Natural killer cell (primary cell): Measurements from ENCODE around the gene UBALD2. TPM values are rescaled to one million over a fixed set of nuclear protein-coding genes. Genes with fewer than 3 reads are reported as not detected.
"Not testable (repeated sequence)": the region's sequence is repeated elsewhere in the genome, so short reads cannot be mapped to it uniquely, and the experiment has no call there.

ENCODE experiments used
- ATAC-seq, 3 donors: fragments of 150-1000 bp in 2 of 3; fragments of 200-7000 bp in 1 of 3; cut with Tn5 transposase; 1 replicate in 1 of 3; 2 replicates in 2 of 3; pipeline ENCODE4 v1.10.0; 2021; ENCODE audit warnings: mild to moderate bottlenecking in 2 of 3, moderate library complexity in 2 of 3
- DNase-seq, 2 donors: peaks; one replicate each; pipeline versions ENCODE4 v3.0.0 to v3.0.0-alpha.2; 2013 to 2021; ENCODE audit warnings: mixed read lengths in 1 of 2
- H3K27ac ChIP-seq: one replicate; pipeline ENCODE4 v1.5.1; 2013; ENCODE audit warnings: mild to moderate bottlenecking, low read length
- H3K27me3 ChIP-seq: one replicate; pipeline ENCODE4 v1.6.1; 2013; ENCODE audit warnings: low read length; ENCODE audit not compliant: control insufficient read depth, insufficient read depth
- H3K36me3 ChIP-seq: one replicate; pipeline ENCODE4 v1.6.1; 2013; ENCODE audit warnings: low read length; ENCODE audit not compliant: control insufficient read depth, insufficient read depth
- H3K4me1 ChIP-seq: one replicate; pipeline ENCODE4 v1.6.1; 2013; ENCODE audit warnings: low read length; ENCODE audit not compliant: control insufficient read depth, insufficient read depth
- H3K4me3 ChIP-seq: one replicate; pipeline ENCODE4 v1.5.1; 2013; ENCODE audit warnings: low read length
- H3K9me3 ChIP-seq: one replicate; pipeline ENCODE4 v1.6.1; 2013; ENCODE audit warnings: low read length; ENCODE audit not compliant: control insufficient read depth, insufficient read depth
- H3K27ac Mint-ChIP-seq, 2 donors: one replicate each; pipeline ENCODE4 v1.8.0; 2022; ENCODE audit warnings: mild to moderate bottlenecking in 2 of 2, mixed read lengths in 2 of 2, moderate library complexity in 1 of 2
- H3K27me3 Mint-ChIP-seq, 2 donors: one replicate each; pipeline ENCODE4 v1.8.0; 2022; ENCODE audit warnings: low read depth in 2 of 2, mixed read lengths in 2 of 2
- H3K36me3 Mint-ChIP-seq: one replicate; pipeline ENCODE4 v1.8.0; 2022; ENCODE audit warnings: mixed read lengths
- H3K4me1 Mint-ChIP-seq, 2 donors: one replicate each; pipeline ENCODE4 v1.8.0; 2022; ENCODE audit warnings: mixed read lengths in 2 of 2
- H3K4me3 Mint-ChIP-seq: one replicate; pipeline ENCODE4 v1.8.0; 2022; ENCODE audit warnings: mild to moderate bottlenecking, moderate library complexity, mixed read lengths
- H3K9me3 Mint-ChIP-seq, 2 donors: one replicate each; pipeline ENCODE4 v1.8.0; 2022; ENCODE audit warnings: mixed read lengths in 2 of 2
- CTCF ChIP-seq: fragments of 200-600 bp; IDR thresholded peaks from one replicate; pipeline ENCODE4 v1.8.0; 2022; ENCODE audit warnings: antibody characterized with exemption
- whole genome bisulfite sequencing: methylation state at CpG from one replicate; pipeline ENCODE4 v1.1.7; 2013; ENCODE audit warnings: missing lambda C conversion rate; ENCODE audit not compliant: insufficient coverage; 5-methylcytosine and 5-hydroxymethylcytosine counted together
- intact Hi-C: fragments of 100-400 bp; cut with micrococcal nuclease; formaldehyde crosslinking; loops from one replicate; pipeline ENCODE4 v1.14.2; 2022
- total RNA-seq, 4 donors: library from RNA; stranded (reverse); fragments of 120-200 nt in 1 of 4; gene quantifications; one replicate each; pipeline versions ENCODE4 v1.2.3 to v1.2.4, GENCODE V29; 2013 to 2022

The UBALD2 gene
- total RNA-seq, 3 donors from 2014 or later (not counting 1 experiment from before 2014, with no cell fraction given): 171 to 287 (median 189) TPM

GRCh38 chr17:76254275-76254674, 10.9 kb upstream of the UBALD2 start:
- DNase-seq: no peak

GRCh38 chr17:76255801-76256429, 9.2 kb upstream of the UBALD2 start:
- DNase-seq (no peak), ATAC-seq (peak in 1 of 3 donors; percentile 4)
- Mint-ChIP-seq H3K27ac (peak overlapping the region; percentile 82 to 92), H3K4me1 (peaks cover 39 to 40% of the 10 kb centered on the region in 2 donors), H3K9me3 (peaks cover 0 to 2% of the 10 kb centered on the region in 2 donors), H3K4me3 (no peak overlapping the region), H3K27me3 (no peaks in the 10 kb centered on the region), H3K36me3 (no peaks in the 10 kb centered on the region)
- H3K4me3 ChIP-seq: no peak overlapping the region
- H3K9me3 ChIP-seq: no peaks in the 10 kb centered on the region
- WGBS: 92% methylated on average over 5 of the region's 6 CpGs
- no peak for TF ChIP-seq CTCF
- intact Hi-C loops: loop anchor here (1.0 kb wide), 1 partner anchor 8 kb away; no protein-coding TSS in a partner anchor
- peaks cover 37% of the 10 kb centered on the region for H3K4me1 ChIP-seq
- no peaks in the 10 kb centered on the region for H3K36me3 ChIP-seq
- no peak overlapping the region for H3K27ac ChIP-seq
- H3K27me3 ChIP-seq: no peaks in the 10 kb centered on the region

More at GRCh38 chr17:76254275-76254674, 10.9 kb upstream of the UBALD2 start:
- H3K4me3 Mint-ChIP-seq: no peak overlapping the region
- Histone ChIP-seq H3K36me3 (no peaks in the 10 kb centered on the region), H3K27me3 (no peaks in the 10 kb centered on the region), H3K9me3 (no peaks in the 10 kb centered on the region), H3K27ac (no peak overlapping the region), H3K4me3 (no peak overlapping the region), H3K4me1 (peaks cover 37% of the 10 kb centered on the region)
- TF ChIP-seq CTCF: no peak
- no peak for ATAC-seq
- H3K4me1 Mint-ChIP-seq: peaks cover 36 to 39% of the 10 kb centered on the region in 2 donors
- intact Hi-C loops: no loop called here
- no peak overlapping the region for H3K27ac Mint-ChIP-seq
- H3K36me3 Mint-ChIP-seq: no peaks in the 10 kb centered on the region
- H3K9me3 Mint-ChIP-seq: peaks cover 0 to 2% of the 10 kb centered on the region in 2 donors
- 94% methylated on average over 5 of the region's 5 CpGs for WGBS
- no peaks in the 10 kb centered on the region for H3K27me3 Mint-ChIP-seq

GRCh38 chr17:76256430-76257050, 8.6 kb upstream of the UBALD2 start:
- not testable (repeated sequence) for H3K9me3 ChIP-seq, H3K36me3 ChIP-seq, H3K9me3 Mint-ChIP-seq, H3K4me3 ChIP-seq, H3K36me3 Mint-ChIP-seq, H3K27me3 Mint-ChIP-seq, H3K27me3 ChIP-seq
- peaks cover 36 to 39% of the 10 kb centered on the region in 2 donors for H3K4me1 Mint-ChIP-seq
- intact Hi-C loops: loop anchor here (1.0 kb wide), 1 partner anchor 8 kb away; no protein-coding TSS in a partner anchor
- peak overlapping the region; percentile 72 for H3K4me3 Mint-ChIP-seq
- H3K27ac ChIP-seq: peak overlapping the region; percentile 34
- peak; percentile 74 to 81 (median 78) for ATAC-seq
- peak; percentile 50 to 72 for DNase-seq
- H3K4me1 ChIP-seq: peaks cover 38% of the 10 kb centered on the region
- WGBS: 50% methylated on average over 19 of the region's 19 CpGs
- peak overlapping the region; percentile 82 to 92 for H3K27ac Mint-ChIP-seq

GRCh38 chr17:76260220-76260619, 4.9 kb upstream of the UBALD2 start:
- H3K4me3 Mint-ChIP-seq: no peak overlapping the region
- no peaks in the 10 kb centered on the region for H3K36me3 Mint-ChIP-seq
- H3K27ac Mint-ChIP-seq: no peak overlapping the region
- ATAC-seq (no peak), DNase-seq (no peak)
- Histone ChIP-seq H3K9me3 (no peaks in the 10 kb centered on the region), H3K27me3 (no peaks in the 10 kb centered on the region), H3K4me3 (no peak overlapping the region), H3K4me1 (peaks cover 48% of the 10 kb centered on the region), H3K27ac (no peak overlapping the region), H3K36me3 (no peaks in the 10 kb centered on the region)
- WGBS: 87% methylated on average over 7 of the region's 7 CpGs
- H3K9me3 Mint-ChIP-seq: peaks cover 0 to 2% of the 10 kb centered on the region in 2 donors
- TF ChIP-seq CTCF: no peak
- intact Hi-C loops: loop anchor here (5.0 to 10.0 kb wide), 5 partner anchors 68 to 1625 kb away; partner anchors contain the start of genes MFSD11, SRSF2 and UNK
- H3K27me3 Mint-ChIP-seq: no peaks in the 10 kb centered on the region
- peaks cover 53 to 54% of the 10 kb centered on the region in 2 donors for H3K4me1 Mint-ChIP-seq
